Measurements from ENCODE around the gene PALB2. TPM values are rescaled to one million over a fixed set of nuclear protein-coding genes. Genes with fewer than 3 reads are reported as not detected.

Gene PALB2
- total and polyA plus RNA-seq, 2 of the 13 experiments (the other 11 are each of a cell fraction or from before 2014, with no cell fraction given) = 12.1 to 40.9 TPM

DNA sequence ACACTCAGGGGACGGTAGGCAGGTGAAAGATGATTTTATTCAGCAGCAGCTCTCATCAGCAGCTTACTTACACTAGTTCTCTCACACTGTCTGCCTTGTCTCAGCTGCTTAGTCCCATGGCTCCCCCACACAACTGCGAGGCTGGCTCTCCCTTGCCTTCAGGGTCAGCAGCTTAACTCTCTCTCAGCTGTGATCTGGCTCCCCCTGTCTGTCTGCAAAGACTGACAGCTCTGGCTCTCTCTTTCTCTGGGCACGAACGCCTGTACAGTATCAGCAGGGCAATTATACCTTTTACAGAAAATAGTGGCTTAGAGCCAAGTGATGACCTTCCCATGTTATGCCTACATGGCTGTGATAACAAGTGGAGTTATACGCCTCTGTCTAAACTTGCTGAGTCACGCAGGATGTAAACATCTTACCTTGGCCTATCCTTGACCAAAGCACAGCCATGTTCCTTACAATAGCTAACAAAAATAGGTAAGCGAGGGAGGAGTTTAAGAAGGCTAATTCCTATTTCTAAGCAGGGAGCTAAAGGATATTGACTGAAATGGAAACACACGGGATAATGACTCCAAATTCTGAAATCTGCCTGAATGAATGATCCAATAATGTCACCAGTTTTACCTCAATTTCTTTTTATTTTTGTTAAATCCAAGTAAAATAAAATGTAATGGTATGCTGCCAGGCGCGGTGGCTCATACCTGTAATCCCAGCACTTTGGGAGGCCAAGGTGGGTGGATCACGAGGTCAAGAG is 43.9 kb downstream of the PALB2 start (continued):
- TF ChIP-seq RERE (CRISPR knock-in tag; IDR thresholded peaks at IDR 0.05; ENCODE audit: low read depth) (no peak), HMGXB4 (CRISPR knock-in tag; IDR thresholded peaks at IDR 0.05; ENCODE audit: borderline replicate concordance in 1 of 2, low read depth in 1 of 2) (peak in 1 of 2 experiments; percentile 81; a peak in 1 of 4 replicates), ZNF567 (CRISPR knock-in tag; IDR thresholded peaks at IDR 0.05; ENCODE audit: borderline replicate concordance) (no peak), PLRG1 (conservative IDR thresholded peaks at IDR 0.05) (no peak), CBX1 (IDR thresholded peaks at IDR 0.05; ENCODE audit: low read depth) (no peak), CC2D1A (CRISPR knock-in tag; IDR thresholded peaks at IDR 0.05) (no peak), GATAD1 (CRISPR knock-in tag; IDR thresholded peaks at IDR 0.05) (peak; percentile 55), ERF (CRISPR knock-in tag; IDR thresholded peaks at IDR 0.05) (no peak), SCMH1 (CRISPR knock-in tag; IDR thresholded peaks at IDR 0.05; ENCODE audit: borderline replicate concordance) (no peak), SAP130 (CRISPR knock-in tag; IDR thresholded peaks at IDR 0.05; ENCODE audit: low read depth) (peak; percentile 63), HDAC2 (CRISPR knock-in tag; IDR thresholded peaks at IDR 0.05) (no peak), CTCF (CRISPR knock-in tag; IDR thresholded peaks at IDR 0.05) (peak; percentile 64), FOXJ3 (CRISPR knock-in tag; IDR thresholded peaks at IDR 0.05; ENCODE audit: borderline replicate concordance) (0 out of 2 replicates have a peak, but pooled peaks have one; percentile 24), RBFOX2 (IDR thresholded peaks at IDR 0.05; ENCODE audit: low read depth, low read length) (no peak), SOX13 (IDR thresholded peaks at IDR 0.05) (no peak), SOX13 (CRISPR knock-in tag; conservative IDR thresholded peaks at IDR 0.05 in 1 of 2, IDR thresholded peaks at IDR 0.05 in 1 of 2) (0 out of 4 replicates have a peak, but pooled peaks of 1 of the 2 experiments have one; percentile 16), ZNF780A (CRISPR knock-in tag; IDR thresholded peaks at IDR 0.05) (no peak)
- TF ChIP-seq, protein P1, sequence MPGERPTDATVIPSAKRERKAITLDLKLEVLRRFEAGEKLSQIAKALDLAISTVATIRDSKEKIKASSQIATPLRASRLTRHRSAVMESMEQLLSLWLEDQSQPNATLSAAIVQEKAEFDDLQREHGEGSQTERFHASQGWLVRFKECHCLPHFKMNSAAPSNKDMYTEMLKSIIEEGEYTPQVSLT (CRISPR knock-in tag; IDR thresholded peaks at IDR 0.05; ENCODE audit: borderline replicate concordance, low read depth) = no peak
- TF ChIP-seq, protein P2, sequence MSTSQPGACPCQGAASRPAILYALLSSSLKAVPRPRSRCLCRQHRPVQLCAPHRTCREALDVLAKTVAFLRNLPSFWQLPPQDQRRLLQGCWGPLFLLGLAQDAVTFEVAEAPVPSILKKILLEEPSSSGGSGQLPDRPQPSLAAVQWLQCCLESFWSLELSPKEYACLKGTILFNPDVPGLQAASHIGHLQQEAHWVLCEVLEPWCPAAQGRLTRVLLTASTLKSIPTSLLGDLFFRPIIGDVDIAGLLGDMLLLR (CRISPR knock-in tag; IDR thresholded peaks at IDR 0.05) = 0 out of 2 replicates have a peak, but pooled peaks have one; percentile 42

All from HepG2 (cell line).